ENCODE measurements around the gene TMEM61.
"Not testable (repeated sequence)": the region's sequence is repeated elsewhere in the genome, so short reads cannot be mapped to it uniquely, and the experiment has no call there.

Gene TMEM61

DNA sequence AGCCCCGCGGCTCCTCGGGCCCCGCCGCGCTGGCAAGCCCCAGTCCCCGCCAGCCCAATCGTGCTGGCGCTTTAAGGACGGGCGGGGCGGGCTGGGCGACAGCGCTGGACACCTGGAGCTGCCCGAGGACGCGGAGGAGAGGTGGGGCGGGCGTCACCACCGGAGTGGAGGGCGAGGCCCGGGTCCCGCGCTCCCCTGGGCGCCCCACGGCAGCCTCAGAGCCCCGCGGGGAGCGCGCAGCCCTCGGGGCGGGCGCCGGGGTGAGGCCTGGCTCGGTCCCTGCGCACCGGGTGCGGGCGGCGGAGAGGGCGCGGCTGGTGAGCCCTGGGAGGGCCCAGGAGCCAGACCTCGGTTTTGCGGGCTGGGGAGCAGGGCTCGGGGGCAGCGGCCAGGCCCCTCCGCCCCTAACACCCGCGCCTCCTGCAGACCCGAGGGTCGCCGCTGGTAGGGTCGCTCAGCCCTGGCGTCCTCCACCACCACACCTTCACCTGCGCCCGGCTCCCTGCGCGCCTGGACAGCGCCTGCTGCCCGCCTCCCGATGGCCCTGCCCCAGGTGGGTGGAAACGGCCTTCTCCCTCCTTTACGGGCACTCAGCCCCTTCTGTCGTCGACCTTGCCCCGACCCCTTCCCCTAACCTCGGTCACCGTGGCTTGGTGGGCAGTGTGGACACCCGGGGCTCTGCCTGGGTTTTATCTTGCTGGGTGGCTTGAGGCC, at the start of gene TMEM61:
Gene TMEM61, plus strand, starts transcription at position 101 of the 714 bp plus-strand sequence. Its CDS starts 438 bp downstream, at position 539.
- peak; percentile 39 for DNase-seq (ENCODE audit: low spot score)
- no peak for FAIRE-seq

- no peak for DNase-seq (ENCODE audit: low spot score)
- no peak for FAIRE-seq
Observed at GRCh38 chr1:54931275-54931840, 49.1 kb upstream of the TMEM61 start.

DNA sequence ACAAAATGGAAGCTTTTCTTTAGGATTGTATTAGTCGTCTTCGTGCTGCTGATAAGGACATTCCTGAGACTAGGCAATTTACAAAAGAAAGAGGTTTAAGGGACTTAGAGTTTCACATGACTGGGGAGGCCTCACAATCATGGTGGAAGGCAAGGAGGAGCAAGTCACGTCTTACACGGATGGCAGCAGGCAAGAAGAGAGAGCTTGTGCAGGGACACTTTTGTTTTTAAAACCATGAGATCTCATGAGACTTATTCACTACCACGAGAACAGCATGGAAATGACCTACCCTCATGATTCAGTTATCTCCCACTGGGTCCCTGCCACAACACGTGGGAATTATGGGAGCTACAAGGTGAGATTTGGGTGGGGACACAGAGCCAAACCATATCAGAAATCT, 46.3 kb upstream of the TMEM61 start:
- FAIRE-seq; DNase-seq (ENCODE audit: low spot score): not testable (repeated sequence)

DNA sequence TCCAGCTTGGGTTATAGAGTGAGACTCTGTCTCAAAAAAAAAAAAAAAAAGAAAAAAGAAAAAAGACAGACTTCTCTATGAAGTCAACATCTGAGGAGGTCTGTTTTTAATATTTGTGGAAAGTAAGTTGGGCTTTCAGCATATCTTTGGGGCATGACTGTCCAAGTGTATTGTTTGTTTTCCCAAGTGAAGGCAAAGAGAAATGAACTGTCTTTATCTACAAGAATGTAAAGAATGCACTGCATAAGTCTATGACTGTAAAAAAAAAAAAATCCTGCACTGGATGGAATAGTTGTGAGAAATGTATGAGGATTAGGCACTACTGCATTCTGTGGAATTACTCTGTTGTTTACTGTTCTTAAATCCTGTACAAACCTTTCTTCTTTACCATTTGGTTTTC, 45.6 kb upstream of the TMEM61 start:
- no peak for FAIRE-seq
- DNase-seq (ENCODE audit: low spot score), result peak; percentile 33

- FAIRE-seq (no peak), DNase-seq (ENCODE audit: low spot score) (no peak)
Observed at GRCh38 chr1:54936791-54937190, 43.6 kb upstream of the TMEM61 start.

DNA sequence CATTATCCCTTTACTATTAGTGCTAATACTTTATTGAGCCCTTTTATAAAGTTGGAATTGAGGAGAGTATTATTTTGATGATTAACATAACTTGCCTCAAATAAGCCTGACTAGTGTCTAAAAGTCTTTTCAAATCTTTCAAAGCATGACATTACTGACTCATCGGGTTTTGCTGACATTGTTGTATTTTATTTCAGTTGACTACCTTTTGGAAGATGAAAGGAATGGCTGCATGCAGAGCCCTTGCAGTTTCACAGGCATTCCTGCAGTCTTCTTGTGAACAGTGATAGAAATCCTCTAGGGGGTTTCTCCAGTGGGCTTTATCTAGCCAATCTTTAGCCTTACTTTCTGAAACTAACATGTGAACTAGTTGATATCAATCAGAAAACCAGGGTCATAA, 43.0 kb upstream of the TMEM61 start:
- DNase-seq (ENCODE audit: low spot score) (no peak), FAIRE-seq (no peak)

DNA sequence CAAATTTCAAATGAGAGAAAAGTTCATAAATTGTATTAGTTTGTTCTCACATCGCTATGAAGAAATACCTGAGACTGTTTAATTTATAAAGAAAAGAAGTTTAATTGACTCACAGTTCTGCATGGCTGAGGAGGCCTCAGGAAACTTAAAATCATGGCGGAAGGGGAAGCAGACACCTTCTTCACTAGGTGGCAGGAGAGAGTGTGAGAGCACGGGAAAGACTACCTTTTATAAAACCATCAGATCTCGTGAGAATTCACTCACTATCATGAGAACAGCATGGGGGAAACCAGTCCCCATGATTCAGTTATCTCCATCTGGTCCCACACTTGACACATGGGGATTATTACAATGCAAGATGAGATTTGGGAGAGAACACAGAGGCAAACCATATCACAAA, 41.5 kb upstream of the TMEM61 start:
- DNase-seq (ENCODE audit: low spot score); FAIRE-seq: not testable (repeated sequence)

GRCh38 chr1:54940042-54940441, 40.4 kb upstream of the TMEM61 start:
- FAIRE-seq (no peak), DNase-seq (ENCODE audit: low spot score) (no peak)

- no peak for FAIRE-seq
- no peak for DNase-seq (ENCODE audit: low spot score)
Observed at GRCh38 chr1:54942976-54943375, 37.5 kb upstream of the TMEM61 start.

- FAIRE-seq, result no peak
Observed at GRCh38 chr1:54944610-54945392, 35.6 kb upstream of the TMEM61 start.

GRCh38 chr1:54945393-54945936, 35.0 kb upstream of the TMEM61 start:
- FAIRE-seq, result peak; percentile 35
- no peak for DNase-seq (ENCODE audit: low spot score)

More at GRCh38 chr1:54944610-54945392, 35.6 kb upstream of the TMEM61 start:
- peak; percentile 81 for DNase-seq (ENCODE audit: low spot score)

DNA sequence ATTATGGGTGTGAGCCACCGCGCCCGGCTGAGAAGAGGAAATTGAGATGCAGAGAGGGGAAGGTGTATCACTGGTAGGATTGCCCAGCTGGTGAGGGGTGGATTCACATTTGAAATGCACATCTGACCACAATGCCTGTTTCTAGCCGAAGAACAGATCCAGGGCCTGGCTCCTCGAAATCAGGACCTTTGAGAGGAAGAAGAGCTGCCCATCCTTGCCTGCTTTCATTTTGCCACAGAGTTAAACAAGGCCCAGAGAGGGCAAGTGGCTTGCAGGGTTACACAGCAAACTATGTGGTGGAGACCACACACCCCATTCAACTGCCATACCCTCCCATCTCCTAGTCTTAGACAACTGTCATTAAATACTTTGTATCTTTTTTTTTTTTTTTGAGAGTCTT, 32.9 kb upstream of the TMEM61 start:
- DNase-seq (ENCODE audit: low spot score), result no peak
- FAIRE-seq, result no peak

DNA sequence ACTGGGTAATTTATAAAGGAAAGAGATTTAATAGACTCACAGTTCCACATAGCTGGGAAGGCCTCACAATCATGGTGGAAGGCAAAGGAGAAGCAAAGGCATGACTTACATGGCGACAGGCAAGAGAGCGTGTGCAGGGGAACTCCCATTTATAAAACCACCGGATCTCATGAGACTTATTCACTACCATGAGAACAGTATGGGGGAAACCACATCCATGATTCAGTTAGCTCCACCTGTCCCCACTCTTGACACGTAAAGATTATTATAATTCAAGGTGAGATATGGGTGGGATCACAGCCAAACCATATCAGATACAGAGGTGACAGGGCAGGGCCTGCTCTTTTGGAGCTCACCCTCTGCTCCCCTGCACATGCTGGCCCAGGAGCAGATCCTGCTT, 31.4 kb upstream of the TMEM61 start:
- DNase-seq (ENCODE audit: low spot score), result no peak
- FAIRE-seq, result no peak

GRCh38 chr1:54950006-54950368, 30.4 kb upstream of the TMEM61 start:
- DNase-seq (ENCODE audit: low spot score) (no peak), FAIRE-seq (no peak)

DNA sequence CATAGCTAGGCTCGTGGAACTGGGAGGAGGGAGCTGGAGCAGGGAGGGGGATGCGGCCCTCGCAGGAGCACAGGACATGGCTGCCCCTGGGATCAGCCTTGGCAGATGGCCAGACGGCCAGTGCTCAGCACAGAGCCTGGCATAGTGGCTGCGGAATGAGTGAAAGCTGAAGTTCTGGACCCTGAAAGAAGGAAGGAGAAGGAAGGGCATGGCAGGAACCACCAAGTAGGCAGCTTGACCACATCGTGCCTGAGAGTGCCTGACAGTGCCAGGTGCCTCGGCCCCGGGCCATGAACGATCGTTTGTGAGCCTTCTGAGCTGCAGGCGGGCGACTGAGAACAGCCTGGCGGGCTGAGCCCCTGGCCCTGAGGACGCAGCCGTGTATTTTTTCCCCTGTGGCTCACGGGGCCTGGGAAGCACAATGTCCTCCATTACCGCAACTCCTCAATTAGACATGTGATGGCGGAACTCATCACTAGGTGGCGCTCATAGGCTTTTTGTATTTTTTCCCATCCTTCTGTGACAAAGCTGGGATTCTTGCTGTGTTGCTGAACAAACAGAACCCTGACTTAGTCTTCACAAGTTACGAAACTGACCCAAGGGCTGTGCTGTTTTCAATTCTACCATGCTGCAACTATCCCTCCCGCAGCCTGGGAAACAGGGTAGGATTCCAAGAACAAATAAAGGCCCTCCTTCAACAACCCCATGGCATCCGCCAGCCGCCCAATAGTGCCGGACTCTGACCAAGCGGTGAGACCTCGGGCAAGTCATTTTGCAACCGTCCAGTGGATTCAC, 29.9 kb upstream of the TMEM61 start:
- DNase-seq (ENCODE audit: low spot score) (peak; percentile 78), FAIRE-seq (peak; percentile 67)

DNA sequence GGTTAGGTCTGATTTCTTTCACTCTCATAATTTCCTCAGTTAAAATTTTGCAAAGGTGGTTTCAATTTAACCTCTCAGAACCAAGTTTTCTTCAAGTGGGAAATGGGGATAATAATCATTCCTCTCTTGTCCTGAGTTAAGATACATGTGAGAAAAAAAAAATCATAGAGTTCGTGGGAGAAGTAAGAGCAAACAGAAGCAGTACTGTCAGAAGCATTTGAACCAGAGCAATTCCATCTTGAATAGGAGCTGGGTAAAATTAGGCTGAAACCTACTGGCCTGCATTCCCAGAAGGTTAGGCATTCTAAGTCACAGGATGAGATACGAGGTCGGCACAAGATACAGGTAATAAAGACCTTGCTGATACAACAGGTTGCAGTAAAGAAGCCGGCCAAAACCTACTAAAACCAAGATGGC, 28.6 kb upstream of the TMEM61 start:
- DNase-seq (ENCODE audit: low spot score) (no peak), FAIRE-seq (no peak)

GRCh38 chr1:54952950-54953718, 27.3 kb upstream of the TMEM61 start:
- DNase-seq (ENCODE audit: low spot score), result no peak

GRCh38 chr1:54953846-54954245, 26.6 kb upstream of the TMEM61 start:
- DNase-seq (ENCODE audit: low spot score) (no peak), FAIRE-seq (no peak)

More at GRCh38 chr1:54952950-54953718, 27.3 kb upstream of the TMEM61 start:
- no peak for FAIRE-seq

DNA sequence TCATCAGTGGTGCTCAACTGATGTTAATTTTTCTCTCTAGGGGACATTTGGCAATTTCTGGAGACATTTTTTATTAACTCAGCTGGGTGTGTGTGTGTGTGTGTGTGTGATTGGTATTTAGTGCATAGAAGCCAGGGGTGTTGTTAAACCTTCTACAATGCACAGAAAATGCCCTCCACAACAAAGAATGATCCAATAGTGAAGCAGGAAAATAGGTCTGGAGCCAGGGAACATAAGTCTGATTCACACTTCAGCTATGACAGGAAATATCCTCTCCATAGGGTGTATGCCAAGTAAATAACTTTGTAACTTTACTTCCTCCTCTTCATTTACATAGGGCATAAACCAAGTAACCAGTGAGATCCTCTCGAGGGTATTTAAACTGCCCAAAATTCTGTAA, 25.1 kb upstream of the TMEM61 start:
- no peak for FAIRE-seq
- no peak for DNase-seq (ENCODE audit: low spot score)

- no peak for DNase-seq (ENCODE audit: low spot score)
- no peak for FAIRE-seq
Observed at GRCh38 chr1:54956726-54957125, 23.7 kb upstream of the TMEM61 start.
